GM13977 (cell line): ENCODE measurements around the gene NTMT2.

ENCODE experiments used
- DNase-seq: peaks from one replicate; pipeline ENCODE4 v3.0.0; 2012; ENCODE audit warnings: low spot score
- CTCF ChIP-seq: IDR thresholded peaks from 2 replicates; pipeline ENCODE4 v1.5.1; 2012; ENCODE audit warnings: mild to moderate bottlenecking, control low read depth; ENCODE audit not compliant: insufficient read depth; ENCODE audit errors: extremely low read depth, missing control alignments
- in situ Hi-C: fragments of 300-500 bp; cut with MboI; formaldehyde crosslinking; loops from one replicate; pipeline ENCODE4 v1.12.0; 2022; ENCODE audit warnings: low sequenced_read_pairs, low pct_unique_long_range_greater_than_20kb, mixed read lengths, inconsistent platforms; ENCODE audit not compliant: unreplicated experiment

NTMT2 gene

GRCh38 chr1:170153417-170153816 lies 7.7 kb downstream of the NTMT2 start:
- no peak for TF ChIP-seq CTCF
- in situ Hi-C loops, result no loop called here
- no peak for DNase-seq

- no peak for DNase-seq
- no peak for TF ChIP-seq CTCF
- in situ Hi-C loops, result no loop called here
Measured at GRCh38 chr1:170155055-170155454, 9.3 kb downstream of the NTMT2 start.

- in situ Hi-C loops, result no loop called here
- no peak for DNase-seq
- no peak for TF ChIP-seq CTCF
Measured at GRCh38 chr1:170156594-170156993, 10.8 kb downstream of the NTMT2 start.

- TF ChIP-seq CTCF, result no peak
- no peak for DNase-seq
- in situ Hi-C loops, result no loop called here
Measured at GRCh38 chr1:170157820-170158219, 12.1 kb downstream of the NTMT2 start.

GRCh38 chr1:170162459-170163246 lies 16.9 kb downstream of the NTMT2 start:
- no peak for DNase-seq

GRCh38 chr1:170164103-170164763 lies 18.5 kb downstream of the NTMT2 start:
- TF ChIP-seq CTCF, result no peak
- no peak for DNase-seq
- in situ Hi-C loops, result no loop called here

More at GRCh38 chr1:170162459-170163246, 16.9 kb downstream of the NTMT2 start:
- TF ChIP-seq CTCF, result no peak
- in situ Hi-C loops, result no loop called here
